Measurements from ENCODE around the gene IFT43. TPM values are rescaled to one million over a fixed set of nuclear protein-coding genes. Genes with fewer than 3 reads are reported as not detected.
A peak's percentile ranks its signal among the peaks of the same experiment; 100 is the strongest.

IFT43 gene
- total RNA-seq, 1 experiment from 2014 or later, result 20.0 TPM

GRCh38 chr14:76050250-76050649, 64.7 kb downstream of the IFT43 start:
- H3K36me3 ChIP-seq (ENCODE audit: control insufficient read depth, insufficient read depth, low read length), result no peaks in the 10 kb centered on the region
- no peak for ATAC-seq
- H3K27ac ChIP-seq (ENCODE audit: low read length), result no peak overlapping the region
- no peak for TF ChIP-seq REST (IDR thresholded peaks at IDR 0.05; ENCODE audit: insufficient read depth in 1 of 2, low read depth in 2 of 2, low read length in 1 of 2)
- no peak for TF ChIP-seq CTCF (IDR thresholded peaks at IDR 0.05)
- no peak for TF ChIP-seq SIN3A (IDR thresholded peaks at IDR 0.05; ENCODE audit: borderline replicate concordance, insufficient read depth, low read depth, low read length)
- TF ChIP-seq POLR2AphosphoS5 (IDR thresholded peaks at IDR 0.05; ENCODE audit: low read depth, low read length), result no peak
- TF ChIP-seq TCF7L2 (IDR thresholded peaks at IDR 0.05; ENCODE audit: low read depth, low read length), result no peak
- no peak overlapping the region for H3K4me3 ChIP-seq (ENCODE audit: low read depth in 2 of 2, low read length in 2 of 2)
- ChIA-PET POLR2A (no interaction called here), CTCF (interaction anchor here (1.0 to 1.4 kb wide), 2 partner anchors 177 to 303 kb away, joined by 3 to 7 read pairs; no protein-coding TSS in a partner anchor)
- H3K27me3 ChIP-seq (ENCODE audit: control insufficient read depth, insufficient read depth, low read length), result no peaks in the 10 kb centered on the region
- H3K4me1 ChIP-seq (ENCODE audit: control insufficient read depth, insufficient read depth, low read length), result no peaks in the 10 kb centered on the region
- H3K9me3 ChIP-seq (ENCODE audit: control insufficient read depth, insufficient read depth, low read depth, low read length), result no peaks in the 10 kb centered on the region
- intact Hi-C loops (cut with micrococcal nuclease; ENCODE audit: unreplicated experiment) (loop anchor here (5.0 to 10.0 kb wide), 3 partner anchors 305 to 597 kb away; no protein-coding TSS in a partner anchor), in situ Hi-C loops (cut with HindIII; ENCODE audit: low pct_unique_long_range_greater_than_20kb, low sequenced_read_pairs) (no loop called here)
- no peak for DNase-seq (ENCODE audit: low read depth, low spot score)
- BruUV-seq (replicated peaks), result no TSS peak

GRCh38 chr14:76050797-76051392, 65.3 kb downstream of the IFT43 start:
- in situ Hi-C loops (cut with HindIII; ENCODE audit: low pct_unique_long_range_greater_than_20kb, low sequenced_read_pairs), result no loop called here
- POLR2A ChIA-PET, result no interaction called here

More at GRCh38 chr14:76050797-76051392, 65.3 kb downstream of the IFT43 start:
- ATAC-seq (peak; percentile 75), DNase-seq (ENCODE audit: low read depth, low spot score) (peak; percentile 17)
- Histone ChIP-seq H3K27ac (ENCODE audit: low read length) (no peak overlapping the region), H3K27me3 (ENCODE audit: control insufficient read depth, insufficient read depth, low read length) (no peaks in the 10 kb centered on the region), H3K36me3 (ENCODE audit: control insufficient read depth, insufficient read depth, low read length) (no peaks in the 10 kb centered on the region), H3K4me3 (ENCODE audit: low read depth in 2 of 2, low read length in 2 of 2) (no peak overlapping the region), H3K9me3 (ENCODE audit: control insufficient read depth, insufficient read depth, low read depth, low read length) (no peaks in the 10 kb centered on the region), H3K4me1 (ENCODE audit: control insufficient read depth, insufficient read depth, low read length) (no peaks in the 10 kb centered on the region)
- CTCF ChIA-PET, result interaction anchor here (1.0 to 1.4 kb wide), 3 partner anchors 160 to 302 kb away, joined by 3 to 7 read pairs (median 3); no protein-coding TSS in a partner anchor
- BruUV-seq (replicated peaks), result no TSS peak
- intact Hi-C loops (cut with micrococcal nuclease; ENCODE audit: unreplicated experiment), result loop anchor here (5.0 to 10.0 kb wide), 3 partner anchors 304 to 596 kb away; no protein-coding TSS in a partner anchor
- peak; percentile 73 for TF ChIP-seq CTCF (IDR thresholded peaks at IDR 0.05)
- TF ChIP-seq REST (IDR thresholded peaks at IDR 0.05; ENCODE audit: insufficient read depth in 1 of 2, low read depth in 2 of 2, low read length in 1 of 2), result no peak
- TF ChIP-seq TCF7L2 (IDR thresholded peaks at IDR 0.05; ENCODE audit: low read depth, low read length), result no peak

Measured in Panc1 (cell line).